D721Med (cell line): ENCODE measurements around the gene MAP4K4.

Source experiments
- DNase-seq: peaks from one replicate; pipeline ENCODE4 v3.0.0; 2011; ENCODE audit warnings: low spot score; ENCODE audit not compliant: insufficient read length
- FAIRE-seq: peaks from 2 replicates; lab custom pipeline; 2011; peaks lifted over from hg19 to GRCh38; lab: Jason Lieb, UNC
- TF ChIP-seq, protein P1 (sequence below): IDR thresholded peaks from 2 replicates; pipeline ENCODE4 v1.5.1; 2012; ENCODE audit warnings: mild to moderate bottlenecking, control low read depth; ENCODE audit not compliant: insufficient read depth; ENCODE audit errors: missing control alignments

MAP4K4 gene

DNA sequence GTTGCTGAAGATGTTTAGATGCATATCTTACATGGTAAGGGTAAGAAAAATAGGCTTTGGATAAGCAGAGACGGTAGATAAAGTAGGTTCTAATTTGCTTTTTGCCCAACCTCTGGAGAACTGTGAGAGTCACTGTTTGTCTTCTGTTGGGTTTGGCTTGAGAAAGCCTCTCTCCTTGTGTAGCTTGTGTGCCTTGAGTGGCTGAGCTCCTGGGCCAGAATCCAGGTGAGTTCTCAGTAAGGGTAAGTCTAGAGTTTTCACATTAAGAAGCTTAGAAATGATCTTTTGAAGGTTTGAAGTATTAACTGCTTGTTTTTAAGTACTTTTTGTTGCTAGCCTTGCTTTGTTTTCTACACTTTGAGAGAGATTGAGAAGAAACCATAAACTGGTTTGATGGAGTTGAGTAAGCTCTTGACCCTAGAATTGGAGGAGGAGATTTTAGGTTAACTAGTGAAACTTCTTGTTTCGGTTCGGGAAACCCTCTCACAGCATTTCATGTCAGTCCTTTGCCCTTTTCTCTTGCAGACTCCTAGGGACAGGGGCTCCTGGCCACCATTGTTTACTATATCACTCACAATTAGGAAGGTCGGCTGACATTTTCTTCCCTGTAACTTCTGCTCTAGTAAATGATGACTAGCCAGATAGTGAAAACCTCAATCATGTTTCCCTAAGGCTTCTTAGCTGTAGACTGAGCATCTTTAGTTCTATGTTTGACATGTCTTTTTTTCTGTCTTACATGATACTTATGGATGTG lies 26.0 kb downstream of the MAP4K4 start:
- DNase-seq (no peak), FAIRE-seq (no peak)
- TF ChIP-seq, protein P1, sequence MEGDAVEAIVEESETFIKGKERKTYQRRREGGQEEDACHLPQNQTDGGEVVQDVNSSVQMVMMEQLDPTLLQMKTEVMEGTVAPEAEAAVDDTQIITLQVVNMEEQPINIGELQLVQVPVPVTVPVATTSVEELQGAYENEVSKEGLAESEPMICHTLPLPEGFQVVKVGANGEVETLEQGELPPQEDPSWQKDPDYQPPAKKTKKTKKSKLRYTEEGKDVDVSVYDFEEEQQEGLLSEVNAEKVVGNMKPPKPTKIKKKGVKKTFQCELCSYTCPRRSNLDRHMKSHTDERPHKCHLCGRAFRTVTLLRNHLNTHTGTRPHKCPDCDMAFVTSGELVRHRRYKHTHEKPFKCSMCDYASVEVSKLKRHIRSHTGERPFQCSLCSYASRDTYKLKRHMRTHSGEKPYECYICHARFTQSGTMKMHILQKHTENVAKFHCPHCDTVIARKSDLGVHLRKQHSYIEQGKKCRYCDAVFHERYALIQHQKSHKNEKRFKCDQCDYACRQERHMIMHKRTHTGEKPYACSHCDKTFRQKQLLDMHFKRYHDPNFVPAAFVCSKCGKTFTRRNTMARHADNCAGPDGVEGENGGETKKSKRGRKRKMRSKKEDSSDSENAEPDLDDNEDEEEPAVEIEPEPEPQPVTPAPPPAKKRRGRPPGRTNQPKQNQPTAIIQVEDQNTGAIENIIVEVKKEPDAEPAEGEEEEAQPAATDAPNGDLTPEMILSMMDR = no peak

DNA sequence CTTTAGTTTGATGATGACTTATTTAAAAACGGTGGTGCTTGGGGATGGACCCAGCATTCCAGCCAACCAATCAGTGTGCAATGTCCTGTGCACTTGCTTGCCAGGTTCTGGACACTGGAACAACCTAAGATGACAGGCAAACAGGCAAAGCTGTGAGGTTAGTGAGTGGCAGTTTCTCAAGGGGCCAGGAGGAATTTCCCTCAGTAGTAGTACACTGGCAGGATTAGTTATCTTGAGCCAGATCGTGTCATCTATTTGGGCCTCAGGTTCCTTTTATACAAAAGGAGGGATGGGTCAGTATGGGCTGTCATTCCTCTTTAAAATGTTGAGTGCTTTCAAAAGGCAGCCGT lies 26.6 kb downstream of the MAP4K4 start:
- TF ChIP-seq, protein P1 = no peak
- FAIRE-seq = no peak
- DNase-seq = no peak

DNA sequence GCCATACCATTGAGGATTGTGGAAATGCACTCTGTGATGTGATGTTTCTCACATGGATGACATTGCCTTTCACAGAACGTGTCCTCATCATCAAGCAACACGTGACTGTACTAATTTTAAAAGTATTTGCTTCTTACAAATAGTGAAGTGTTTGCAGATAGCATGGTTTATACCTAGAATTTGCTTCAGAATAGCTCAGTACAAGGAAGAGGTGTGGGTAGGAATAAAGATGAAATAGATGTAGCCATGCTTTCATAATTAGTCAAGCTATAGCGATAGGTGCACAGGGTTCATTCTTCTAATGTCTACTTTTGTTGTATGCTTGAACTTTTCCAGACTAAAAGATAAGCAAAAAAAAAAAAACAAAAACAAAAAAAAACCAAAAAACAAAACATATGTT lies 27.5 kb downstream of the MAP4K4 start:
- TF ChIP-seq, protein P1 = no peak
- FAIRE-seq (no peak), DNase-seq (no peak)

DNA sequence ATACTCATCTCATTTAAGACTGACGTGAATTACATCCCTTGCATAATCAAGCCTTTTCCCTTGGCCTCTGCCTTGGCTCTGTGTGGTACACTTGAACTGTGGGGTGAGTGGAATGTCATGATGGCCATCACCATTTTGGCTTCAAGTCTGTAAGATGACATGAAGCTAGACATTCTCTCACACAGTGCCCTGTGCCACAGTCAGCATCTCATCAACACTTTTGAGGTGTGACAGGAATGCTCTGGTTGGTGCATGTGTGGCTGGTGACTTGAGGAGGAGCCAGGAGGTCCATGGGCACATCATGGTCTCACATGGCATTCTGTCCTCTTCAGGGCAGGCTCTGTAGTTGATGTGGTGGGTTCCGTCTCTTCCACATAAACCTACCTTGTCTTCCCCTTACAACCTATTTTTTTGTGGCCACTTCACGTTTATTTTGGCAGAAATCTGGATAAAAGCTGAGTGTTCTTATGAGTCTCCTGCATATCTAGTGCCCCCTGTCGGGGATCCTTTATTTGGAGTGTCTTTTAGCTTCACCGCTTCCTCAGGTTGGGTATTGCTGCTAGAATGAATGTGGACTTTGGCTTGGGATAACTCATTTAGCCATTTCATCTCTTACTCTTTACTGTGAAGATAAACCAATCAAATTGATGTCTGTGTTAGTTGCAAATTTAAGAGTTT lies 28.1 kb downstream of the MAP4K4 start:
- FAIRE-seq (no peak), DNase-seq (no peak)
- TF ChIP-seq, protein P1 = no peak

DNA sequence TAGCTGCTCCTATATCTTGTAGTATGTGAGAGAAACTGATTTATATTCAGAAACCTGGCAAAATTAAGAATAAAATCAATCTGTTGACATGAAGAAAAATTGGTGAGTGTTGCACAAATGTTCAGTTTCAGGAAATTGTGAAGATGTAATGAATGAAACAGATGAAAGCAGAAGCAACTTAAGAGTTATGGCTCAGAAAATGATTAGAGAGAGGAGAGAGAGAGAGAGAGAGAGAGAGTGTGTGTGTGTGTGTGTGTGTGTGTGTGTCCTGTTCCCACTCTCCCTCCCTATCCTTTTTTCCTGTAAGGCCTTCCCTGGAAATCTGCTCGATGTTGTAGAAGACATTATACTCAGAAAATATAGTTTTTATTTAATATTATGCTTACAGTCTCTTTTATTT lies 31.4 kb downstream of the MAP4K4 start:
- DNase-seq = no peak
- TF ChIP-seq, protein P1 = no peak
- no peak for FAIRE-seq

DNA sequence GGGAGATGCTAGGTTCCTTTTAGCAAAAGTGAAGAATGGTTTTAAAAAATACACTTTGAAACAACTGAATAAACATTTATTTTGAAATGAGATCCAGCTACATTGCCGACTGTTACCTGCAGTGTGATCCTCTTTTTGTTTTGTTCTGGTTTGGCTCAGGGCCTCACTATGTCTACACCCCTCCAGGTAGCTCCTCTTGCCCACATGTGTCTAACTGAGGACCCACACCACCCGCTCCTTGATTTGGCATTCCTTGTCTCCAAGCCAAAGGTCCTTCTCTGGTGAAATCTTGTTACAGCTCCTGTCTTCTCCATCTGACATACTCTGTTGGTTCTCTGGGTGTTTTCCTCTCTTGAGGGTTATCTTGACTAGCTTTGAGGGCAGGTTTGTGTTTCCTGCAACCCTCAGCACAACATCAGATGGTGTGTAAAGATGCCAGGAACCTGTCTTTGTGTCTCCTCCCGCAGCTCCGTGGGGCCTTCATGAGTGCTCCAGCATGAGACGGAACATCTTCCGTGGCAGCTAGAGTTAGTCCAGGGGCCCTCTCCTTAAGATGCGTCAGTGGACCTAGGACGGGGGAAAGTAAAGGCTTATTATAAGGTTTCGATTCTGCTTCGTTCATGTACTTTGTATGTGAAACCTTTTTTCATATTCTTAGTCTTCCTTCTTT lies 32.1 kb downstream of the MAP4K4 start:
- DNase-seq (no peak), FAIRE-seq (no peak)
- TF ChIP-seq, protein P1 = no peak
